BLaER1 treated with 17β-estradiol and CSF1 and Interleukin-3, amounts not matched to agents 10 nM and 100 nM (cell line): ENCODE results near the gene ATP1A2.
A peak's percentile ranks its signal among the peaks of the same experiment; 100 is the strongest.

Experiments used
- H3K27ac ChIP-seq, 11 experiments: shearing (Covaris generic); formaldehyde crosslinking; 2 replicates each; pipeline ENCODE4 v1.8.1; 2022
- H3K27me3 ChIP-seq, 11 experiments: shearing (Covaris generic); formaldehyde crosslinking; 2 replicates each; pipeline ENCODE4 v1.8.1; 2022
- H3K36me3 ChIP-seq, 11 experiments: shearing (Covaris generic); formaldehyde crosslinking; 2 replicates each; pipeline ENCODE4 v1.8.1; 2022
- H3K4me1 ChIP-seq, 10 experiments: shearing (Covaris generic); formaldehyde crosslinking; 2 replicates each; pipeline ENCODE4 v1.8.1; 2022
- H3K4me2 ChIP-seq, 11 experiments: shearing (Covaris generic); formaldehyde crosslinking; 2 replicates each; pipeline ENCODE4 v1.8.1; 2022
- H3K4me3 ChIP-seq, 10 experiments: shearing (Covaris generic); formaldehyde crosslinking; 2 replicates each; pipeline ENCODE4 v1.8.1; 2022
- H3K9ac ChIP-seq, 11 experiments: shearing (Covaris generic); formaldehyde crosslinking; 2 replicates each; pipeline ENCODE4 v1.8.1; 2022
- H3K9me3 ChIP-seq, 11 experiments: shearing (Covaris generic); formaldehyde crosslinking; replicated peaks in 1 of 11; 2 replicates each; pipeline ENCODE4 v1.8.1; 2022
- H4K20me1 ChIP-seq, 11 experiments: shearing (Covaris generic); formaldehyde crosslinking; 2 replicates each; pipeline ENCODE4 v1.8.1; 2022
- Cebpa-rat ChIP-seq, 11 experiments: shearing (Covaris generic); IDR thresholded peaks; 2 replicates each; pipeline ENCODE4 v1.8.1; 2022

ATP1A2 gene

GRCh38 chr1:160129966-160130365 is 14.4 kb downstream of the ATP1A2 start:
- H3K9me3 ChIP-seq = no peaks in the 10 kb centered on the region
- H3K27ac ChIP-seq = no peak overlapping the region
- peaks cover 0 to 8% (median 0%) of the 10 kb centered on the region in 10 experiments; a peak in 2 of 20 replicates for H3K4me1 ChIP-seq
- no peaks in the 10 kb centered on the region for H4K20me1 ChIP-seq
- no peak overlapping the region for H3K4me2 ChIP-seq
- H3K36me3 ChIP-seq = no peaks in the 10 kb centered on the region
- H3K4me3 ChIP-seq = no peak overlapping the region
- H3K27me3 ChIP-seq = no peaks in the 10 kb centered on the region
- no peak overlapping the region for H3K9ac ChIP-seq
- TF ChIP-seq Cebpa-rat (IDR thresholded peaks at IDR 0.05) = no peak

GRCh38 chr1:160130486-160130885 is 14.9 kb downstream of the ATP1A2 start:
- H3K4me2 ChIP-seq = no peak overlapping the region
- H3K4me3 ChIP-seq = no peak overlapping the region
- no peaks in the 10 kb centered on the region for H3K36me3 ChIP-seq
- no peak overlapping the region for H3K27ac ChIP-seq
- TF ChIP-seq Cebpa-rat (IDR thresholded peaks at IDR 0.05) = no peak
- peaks cover 0 to 9% (median 0%) of the 10 kb centered on the region in 10 experiments; a peak in 2 of 20 replicates for H3K4me1 ChIP-seq
- no peaks in the 10 kb centered on the region for H3K9me3 ChIP-seq
- no peaks in the 10 kb centered on the region for H4K20me1 ChIP-seq
- H3K27me3 ChIP-seq = no peaks in the 10 kb centered on the region
- H3K9ac ChIP-seq = no peak overlapping the region

GRCh38 chr1:160130939-160131338 is 15.4 kb downstream of the ATP1A2 start:
- peaks cover 0 to 9% (median 0%) of the 10 kb centered on the region in 10 experiments; a peak in 2 of 20 replicates for H3K4me1 ChIP-seq

DNA sequence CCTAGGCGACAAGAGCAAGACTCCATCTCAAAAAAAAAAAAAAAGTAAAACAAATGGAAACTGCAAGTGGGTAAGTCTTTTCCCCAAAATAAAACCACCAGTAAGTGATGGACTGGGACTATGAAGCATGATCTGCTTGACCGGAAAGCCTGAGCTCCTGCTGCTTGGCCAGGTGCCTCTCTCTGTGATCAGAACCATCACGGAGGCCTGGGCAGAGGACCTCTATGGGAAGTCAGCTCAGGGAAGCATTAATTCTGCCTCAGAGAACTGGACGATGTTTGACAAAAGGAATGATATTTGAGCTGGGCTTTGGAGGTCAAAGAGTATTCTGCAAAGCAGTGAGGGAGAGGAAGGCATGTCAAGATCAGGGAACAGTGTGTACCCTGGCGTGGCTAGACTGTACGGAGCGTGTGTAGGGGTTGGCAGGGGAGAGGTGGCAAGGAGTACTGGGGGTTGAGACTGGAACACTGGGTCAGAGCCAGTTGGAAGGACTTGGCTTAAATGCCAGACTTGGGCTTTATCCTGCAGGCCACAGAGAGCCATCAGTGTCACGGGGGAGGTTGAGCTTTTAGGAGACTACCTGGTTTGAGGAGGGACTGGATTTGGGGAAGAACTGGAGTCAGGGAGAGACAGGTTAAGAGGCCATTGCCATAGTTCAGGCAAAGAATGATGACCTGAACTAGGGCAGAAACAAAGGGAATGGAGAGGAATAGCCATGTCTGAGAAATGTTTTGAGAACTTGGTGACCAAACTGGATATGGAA is 16.4 kb downstream of the ATP1A2 start:
- H3K27me3 ChIP-seq = no peaks in the 10 kb centered on the region
- H3K27ac ChIP-seq = no peak overlapping the region
- no peak overlapping the region for H3K4me2 ChIP-seq
- H3K9ac ChIP-seq = no peak overlapping the region
- H3K4me1 ChIP-seq = peaks cover 0 to 9% (median 0%) of the 10 kb centered on the region in 10 experiments; a peak in 2 of 20 replicates
- H4K20me1 ChIP-seq = no peaks in the 10 kb centered on the region
- no peaks in the 10 kb centered on the region for H3K9me3 ChIP-seq
- no peak for TF ChIP-seq Cebpa-rat (IDR thresholded peaks at IDR 0.05)
- H3K36me3 ChIP-seq = no peaks in the 10 kb centered on the region
- H3K4me3 ChIP-seq = no peak overlapping the region

More at GRCh38 chr1:160130939-160131338, 15.4 kb downstream of the ATP1A2 start:
- Histone ChIP-seq H3K4me3 (no peak overlapping the region), H4K20me1 (no peaks in the 10 kb centered on the region), H3K27ac (no peak overlapping the region), H3K9ac (no peak overlapping the region), H3K36me3 (no peaks in the 10 kb centered on the region), H3K9me3 (no peaks in the 10 kb centered on the region), H3K27me3 (no peaks in the 10 kb centered on the region), H3K4me2 (no peak overlapping the region)
- TF ChIP-seq Cebpa-rat (IDR thresholded peaks at IDR 0.05) = no peak

- Histone ChIP-seq H3K9me3 (no peaks in the 10 kb centered on the region), H3K4me2 (peak overlapping the region in 1 of 11 experiments; percentile 18; a peak in 1 of 22 replicates), H3K4me3 (no peak overlapping the region), H4K20me1 (no peaks in the 10 kb centered on the region), H3K27ac (no peak overlapping the region), H3K36me3 (no peaks in the 10 kb centered on the region), H3K4me1 (peaks cover 0 to 9% (median 0%) of the 10 kb centered on the region in 10 experiments; a peak in 2 of 20 replicates), H3K9ac (no peak overlapping the region), H3K27me3 (no peaks in the 10 kb centered on the region)
- no peak for TF ChIP-seq Cebpa-rat (IDR thresholded peaks at IDR 0.05)
These were observed 18.6 kb downstream of the ATP1A2 start for GRCh38 chr1:160133990-160134770.

- Histone ChIP-seq H3K27ac (no peak overlapping the region), H3K9me3 (no peaks in the 10 kb centered on the region), H3K36me3 (no peaks in the 10 kb centered on the region), H4K20me1 (no peaks in the 10 kb centered on the region), H3K27me3 (no peaks in the 10 kb centered on the region), H3K4me3 (no peak overlapping the region), H3K4me2 (peak overlapping the region in 1 of 11 experiments; percentile 18; a peak in 1 of 22 replicates), H3K4me1 (peaks cover 0 to 9% (median 0%) of the 10 kb centered on the region in 10 experiments; a peak in 2 of 20 replicates), H3K9ac (no peak overlapping the region)
- TF ChIP-seq Cebpa-rat (IDR thresholded peaks at IDR 0.05) = no peak
These were observed 19.4 kb downstream of the ATP1A2 start for GRCh38 chr1:160134791-160135572.

DNA sequence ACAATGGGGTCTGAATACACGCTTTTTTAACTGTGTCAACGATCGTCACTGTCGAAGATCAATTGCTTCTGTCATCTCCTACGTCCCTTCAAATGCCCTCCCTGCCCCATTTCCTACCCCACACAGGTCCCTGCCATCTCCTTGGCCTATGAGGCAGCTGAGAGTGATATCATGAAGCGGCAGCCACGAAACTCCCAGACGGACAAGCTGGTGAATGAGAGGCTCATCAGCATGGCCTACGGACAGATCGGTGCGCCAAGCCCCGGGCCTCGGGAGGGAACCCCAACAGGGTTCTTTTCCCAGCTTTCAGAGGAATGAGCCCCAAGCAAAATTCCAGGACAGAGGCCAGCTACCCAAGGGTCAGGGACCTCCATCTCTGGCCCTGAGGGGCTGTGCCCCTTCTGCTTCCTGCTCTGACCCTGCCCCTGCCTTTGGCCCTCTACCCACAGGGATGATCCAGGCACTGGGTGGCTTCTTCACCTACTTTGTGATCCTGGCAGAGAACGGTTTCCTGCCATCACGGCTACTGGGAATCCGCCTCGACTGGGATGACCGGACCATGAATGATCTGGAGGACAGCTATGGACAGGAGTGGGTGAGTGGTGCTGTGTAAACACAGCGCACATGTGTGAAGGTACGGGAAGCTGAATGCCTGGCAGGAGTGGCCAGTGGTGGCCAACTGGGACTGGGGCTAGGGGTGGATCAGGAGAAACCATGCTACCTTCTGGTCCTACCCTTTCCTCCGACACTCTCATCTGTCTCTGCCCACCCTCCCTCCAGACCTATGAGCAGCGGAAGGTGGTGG is 20.8 kb downstream of the ATP1A2 start:
- H3K27me3 ChIP-seq = no peaks in the 10 kb centered on the region
- no peak overlapping the region for H3K4me2 ChIP-seq
- H3K9ac ChIP-seq = no peak overlapping the region
- no peaks in the 10 kb centered on the region for H3K36me3 ChIP-seq
- H3K27ac ChIP-seq = no peak overlapping the region
- H3K4me1 ChIP-seq = peaks cover 0 to 10% (median 8%) of the 10 kb centered on the region in 10 experiments; a peak in 13 of 20 replicates
- TF ChIP-seq Cebpa-rat (IDR thresholded peaks at IDR 0.05) = no peak
- H4K20me1 ChIP-seq = no peaks in the 10 kb centered on the region
- H3K4me3 ChIP-seq = no peak overlapping the region
- H3K9me3 ChIP-seq = no peaks in the 10 kb centered on the region

- Histone ChIP-seq H3K9ac (no peak overlapping the region), H4K20me1 (no peaks in the 10 kb centered on the region), H3K27ac (no peak overlapping the region), H3K4me3 (no peak overlapping the region), H3K4me2 (no peak overlapping the region), H3K27me3 (no peaks in the 10 kb centered on the region), H3K9me3 (no peaks in the 10 kb centered on the region), H3K36me3 (no peaks in the 10 kb centered on the region), H3K4me1 (peaks cover 0 to 16% (median 8%) of the 10 kb centered on the region in 10 experiments; a peak in 13 of 20 replicates)
- TF ChIP-seq Cebpa-rat (IDR thresholded peaks at IDR 0.05) = no peak
These were observed 21.3 kb downstream of the ATP1A2 start for GRCh38 chr1:160136926-160137200.
